K562 (cell line): ENCODE measurements around the gene TUT1. TPM values are rescaled to one million over a fixed set of nuclear protein-coding genes. Genes with fewer than 3 reads are reported as not detected.

Experiments
- ADNP ChIP-seq: fragments of 200-800 bp; sonication (Bioruptor generic); IDR thresholded peaks from 2 replicates; pipeline ENCODE4 v1.6.1; 2016; ENCODE audit warnings: missing genetic modification characterization, missing compliant biosample characterization
- CREBBP ChIP-seq: IDR thresholded peaks from one replicate; pipeline ENCODE4 v1.6.1; 2012; ENCODE audit warnings: low read depth, mild to moderate bottlenecking, control low read depth, inconsistent platforms, low read length
- HNRNPL ChIP-seq: fragments of 200-400 bp; formaldehyde crosslinking; IDR thresholded peaks from 2 replicates; pipeline ENCODE4 v1.6.1; 2017; ENCODE audit warnings: low read depth, mild to moderate bottlenecking, low read length
- ID3 ChIP-seq, 2 experiments: fragments of 250-450 bp in 1 of 2; fragments of 450-650 bp in 1 of 2; sonication (Bioruptor Pico) in 1 of 2; IDR thresholded peaks; 2 replicates each; pipeline versions ENCODE4 v1.6.1 to v1.8.0; 2016 to 2021; ENCODE audit warnings: mild to moderate bottlenecking in 2 of 2, moderate library complexity in 2 of 2, missing compliant biosample characterization in 1 of 2, missing genetic modification characterization in 1 of 2
- JUND ChIP-seq, 2 experiments: IDR thresholded peaks; 2 replicates in 1 of 2; 3 replicates in 1 of 2; pipeline ENCODE4 v1.6.1; 2011; ENCODE audit warnings: borderline replicate concordance in 2 of 2, low read depth in 2 of 2, low read length in 2 of 2, improper control_type of control experiment in 1 of 2, missing biosample characterization in 1 of 2, missing genetic modification characterization in 1 of 2, missing genetic modification reagents in 1 of 2
- POU5F1 ChIP-seq: fragments of 150-350 bp; IDR thresholded peaks from 2 replicates; pipeline ENCODE4 v1.6.1; 2014; ENCODE audit warnings: borderline replicate concordance, low read length, low read depth, mild to moderate bottlenecking; ENCODE audit not compliant: partially characterized antibody
- PREB ChIP-seq: sonication (generic); formaldehyde crosslinking; IDR thresholded peaks from 2 replicates; pipeline ENCODE4 v1.8.1; 2023; ENCODE audit warnings: mild to moderate bottlenecking, missing genetic modification reagents
- RBM34 ChIP-seq: fragments of 200-400 bp; formaldehyde crosslinking; IDR thresholded peaks from 2 replicates; pipeline ENCODE4 v1.6.1; 2018; ENCODE audit warnings: low read length, borderline replicate concordance; ENCODE audit not compliant: insufficient read depth
- SNAPC5 ChIP-seq: fragments of 250-450 bp; sonication (Bioruptor Pico); IDR thresholded peaks from 2 replicates; pipeline ENCODE4 v1.8.0; 2021; ENCODE audit warnings: moderate library complexity, mild to moderate bottlenecking, inconsistent platforms
- TFE3 ChIP-seq: fragments of 450-650 bp; formaldehyde crosslinking; IDR thresholded peaks from 2 replicates; pipeline ENCODE4 v1.4.0; 2020; ENCODE audit warnings: mild to moderate bottlenecking, mixed read lengths
- TSC22D4 ChIP-seq: fragments of 450-650 bp; IDR thresholded peaks from 2 replicates; pipeline ENCODE4 v1.6.1; 2016; ENCODE audit warnings: missing genetic modification characterization, missing biosample characterization, control low read depth
- ZHX1 ChIP-seq: fragments of 150-350 bp; conservative IDR thresholded peaks from 2 replicates; pipeline ENCODE4 v1.6.1; 2014; ENCODE audit warnings: low read length
- ZNF511 ChIP-seq: sonication (generic); formaldehyde crosslinking; IDR thresholded peaks from 2 replicates; pipeline ENCODE4 v1.8.0; 2022; ENCODE audit warnings: mild to moderate bottlenecking, missing genetic modification reagents
- ZNF584 ChIP-seq: fragments of 200-800 bp; sonication (Bioruptor generic); IDR thresholded peaks from 2 replicates; pipeline ENCODE4 v1.6.1; 2016; ENCODE audit warnings: low read depth, mild to moderate bottlenecking, missing genetic modification characterization, missing compliant biosample characterization
- ZNF695 ChIP-seq: fragments of 450-650 bp; formaldehyde crosslinking; IDR thresholded peaks from 2 replicates; pipeline ENCODE4 v1.4.0; 2020; ENCODE audit warnings: mild to moderate bottlenecking, moderate library complexity
- polyA plus RNA-seq, 8 experiments: library from polyadenylated mRNA; depleted of rRNA in 4 of 8; stranded (reverse) in 5 of 8; unstranded in 3 of 8; fragments of >200 nt; fragmentation: Nextera tagmentation in 2 of 8; fragmentation: Illumina TruSeq in 1 of 8; extraction: Ambion mirVana in 2 of 8; extraction: Trizol in 1 of 8; gene quantifications; 2 replicates each; pipeline versions ENCODE4 v1.2.1 to v1.2.3, GENCODE V29; 2011 to 2014; ENCODE audit warnings: inconsistent platforms in 1 of 8, missing spikeins in 1 of 8
- total RNA-seq, 7 experiments: library from RNA; depleted of rRNA in 6 of 7; stranded (reverse); fragments of >200 nt in 6 of 7; fragmentation: Illumina TruSeq in 2 of 7; extraction: Trizol in 2 of 7; gene quantifications; 2 replicates each; pipeline versions ENCODE4 v1.2.1 to v1.2.3, GENCODE V29; 2011 to 2021; ENCODE audit warnings: low replicate concordance in 1 of 7

The TUT1 gene
- total and polyA plus RNA-seq, 9 of the 15 experiments (the other 6 are each of a cell fraction or from before 2014, with no cell fraction given), result 0.66 to 44.3 (median 15.7) TPM

- TF ChIP-seq PREB (no peak), RBM34 (no peak), ADNP (tag) (no peak), ZNF584 (no peak), ID3 (CRISPR knock-in tag; IDR thresholded peaks at IDR 0.05) (no peak), ID3 (tag; IDR thresholded peaks at IDR 0.05) (no peak), SNAPC5 (no peak), ZNF695 (CRISPR knock-in tag) (no peak), CREBBP (no peak), ZNF511 (CRISPR knock-in tag) (0 out of 2 replicates have a peak, but pooled peaks have one; percentile 66), POU5F1 (no peak), JUND (IDR thresholded peaks at IDR 0.05; ENCODE audit: borderline replicate concordance, low read depth, low read length) (peak; percentile 2; the same call in 1 of the 2 replicates), JUND (tag; IDR thresholded peaks at IDR 0.05; ENCODE audit: borderline replicate concordance, low read depth, low read length) (no peak; the same call in 2 of the 3 replicates), ZHX1 (0 out of 2 replicates have a peak, but pooled peaks have one; percentile 16), TFE3 (CRISPR knock-in tag) (no peak), TSC22D4 (tag) (no peak), HNRNPL (no peak)
These were observed 17.5 kb downstream of the TUT1 start, which contains the start of gene EEF1G (continued) for GRCh38 chr11:62573592-62574362.
